Stomach (tissue), 19 donors: ENCODE results near the gene FOXC2. TPM values are rescaled to one million over a fixed set of nuclear protein-coding genes. Genes with fewer than 3 reads are reported as not detected.

Experiments
- DNase-seq, 2 donors: peaks; one replicate each; pipeline versions ENCODE4 v3.0.0 to v3.0.0-alpha.2; 2013 to 2019
- H3K27ac ChIP-seq, 5 donors: fragments of 200-600 bp in 4 of 5; sonication (generic) in 4 of 5; one replicate each; pipeline ENCODE4 v1.5.1; 2013 to 2019; ENCODE audit warnings: mild to moderate bottlenecking in 1 of 5, moderate library complexity in 1 of 5
- H3K27me3 ChIP-seq, 3 donors: fragments of 200-600 bp; sonication (generic); one replicate each; pipeline ENCODE4 v1.5.1; 2017 to 2019; ENCODE audit warnings: mixed run types in 1 of 3
- H3K36me3 ChIP-seq, 4 donors: fragments of 200-600 bp; sonication (generic); 1 replicate in 3 of 4; 2 replicates in 1 of 4; pipeline ENCODE4 v1.5.1; 2016 to 2019
- H3K4me1 ChIP-seq, 4 donors: fragments of 200-600 bp; sonication (generic); one replicate each; pipeline ENCODE4 v1.5.1; 2016 to 2019
- H3K4me3 ChIP-seq, 4 donors: fragments of 200-600 bp; sonication (generic) in 3 of 4; one replicate each; pipeline ENCODE4 v1.5.1; 2016 to 2019; ENCODE audit warnings: mild to moderate bottlenecking in 1 of 4
- H3K9me3 ChIP-seq, 4 donors: fragments of 200-600 bp; sonication (generic); one replicate each; pipeline ENCODE4 v1.5.1; 2016 to 2019
- CTCF ChIP-seq, 7 experiments: fragments of 450-650 bp in 4 of 7; fragments of 200-600 bp in 3 of 7; sonication (generic) in 3 of 7; IDR thresholded peaks; one replicate each; pipeline ENCODE4 v1.5.1; 2016 to 2019; ENCODE audit warnings: antibody characterized with exemption in 7 of 7, control low read depth in 2 of 7, mild to moderate bottlenecking in 1 of 7
- EP300 ChIP-seq: sonication (generic); formaldehyde crosslinking; IDR thresholded peaks from one replicate; pipeline ENCODE4 v1.6.1; 2017; ENCODE audit warnings: antibody characterized with exemption
- POLR2A ChIP-seq, 4 donors: fragments of 450-650 bp; IDR thresholded peaks; one replicate each; pipeline ENCODE4 v1.6.1; 2016; ENCODE audit warnings: antibody characterized with exemption in 4 of 4, control low read depth in 2 of 4, mild to moderate bottlenecking in 1 of 4, moderate library complexity in 1 of 4
- POLR2AphosphoS5 ChIP-seq, 3 donors: sonication (generic); formaldehyde crosslinking; IDR thresholded peaks; one replicate each; pipeline ENCODE4 v1.6.1; 2016; ENCODE audit warnings: antibody characterized with exemption in 3 of 3
- WGBS, 5 donors: extraction: QIAGEN DNeasy Blood & Tissue Kit in 3 of 5; methylation state at CpG; one replicate each; pipeline versions ENCODE4 v1.1.5 to v1.1.7; 2013 to 2018; 5-methylcytosine and 5-hydroxymethylcytosine counted together
- intact Hi-C: fragments of 100-400 bp; cut with DNase I; formaldehyde crosslinking; loops from one replicate; pipeline ENCODE4 v1.15.1; 2023; ENCODE audit warnings: low total_unique reads
- long read RNA-seq, 10 donors: transcript quantifications; one replicate each; lab custom pipeline, GENCODE V29; 2026
- polyA plus RNA-seq, 3 donors: library from polyadenylated mRNA; stranded (reverse); fragments of 200-250 nt; gene quantifications; one replicate each; pipeline ENCODE4 v1.2.3, GENCODE V29; 2013
- total RNA-seq, 5 donors: library from RNA; depleted of rRNA; stranded (reverse); fragments of >200 nt; gene quantifications; one replicate each; pipeline versions ENCODE4 v1.1.0 to v1.2.3, GENCODE V29; 2014 to 2016
- donor health status: healthy with polysubstance abuse.
- donor health status: Bipolar disorder and iron deficiency.
- donor health status: healthy.

Gene FOXC2
- under 1 TPM in 1 of 5 donors, not detected in 4; 0.18 TPM for total RNA-seq
- polyA plus RNA-seq: under 1 TPM in 2 of 3 donors, not detected in 1; 0.08 to 0.12 TPM
- long read RNA-seq, donor 1, partial matches to known transcripts: 0 of 1 reads
- long read RNA-seq, donor 1, other reads (novel, unspliced or antisense): 0 of 1 reads
- long read RNA-seq, donor 2: 0 reads
- long read RNA-seq, donor 3: 0 reads
- long read RNA-seq, donor 4: 0 reads
- long read RNA-seq, donor 5, partial matches to known transcripts: 0 of 5 reads
- long read RNA-seq, donor 5, other reads (novel, unspliced or antisense): 0 of 5 reads
- long read RNA-seq, donor 6, partial matches to known transcripts: 0 of 3 reads
- long read RNA-seq, donor 6, other reads (novel, unspliced or antisense): 0 of 3 reads
- long read RNA-seq, donor 7, partial matches to known transcripts: 0 of 2 reads
- long read RNA-seq, donor 7, other reads (novel, unspliced or antisense): 0 of 2 reads
- long read RNA-seq, donor 8, partial matches to known transcripts: 0 of 2 reads
- long read RNA-seq, donor 8, other reads (novel, unspliced or antisense): 0 of 2 reads
- long read RNA-seq, donor 9, partial matches to known transcripts: 0 of 3 reads
- long read RNA-seq, donor 9, other reads (novel, unspliced or antisense): 0 of 3 reads
- long read RNA-seq, donor 10: 0 reads

- Histone ChIP-seq H3K27me3 (peaks cover 43 to 88% (median 72%) of the 10 kb centered on the region in 3 donors), H3K27ac (peak within 1 kb of the TSS in 3 of 5 donors; percentile 20 to 51 (median 42)), H3K9me3 (no peaks in the 10 kb centered on the region), H3K36me3 (no peaks in the 10 kb centered on the region), H3K4me3 (peak within 1 kb of the TSS; percentile 28 to 45 (median 32)), H3K4me1 (peaks cover 12 to 42% (median 30%) of the 10 kb centered on the region in 4 donors)
- DNase-seq: peak; percentile 54 to 95
- TF ChIP-seq POLR2A (IDR thresholded peaks at IDR 0.05): no peak
- no peak for TF ChIP-seq CTCF (IDR thresholded peaks at IDR 0.05)
- no peak for TF ChIP-seq POLR2AphosphoS5 (IDR thresholded peaks at IDR 0.05)
- no peak for TF ChIP-seq EP300
- WGBS, 5 donors: 2 to 9% (median 3%) methylated on average over 28 to 30 of the region's 30 CpGs
- intact Hi-C loops: loop anchor here (5.0 kb wide), 1 partner anchor 491 kb away; no protein-coding TSS in a partner anchor
Observed at GRCh38 chr16:86566601-86566965, at the start of gene FOXC2. Gene FOXC2, plus strand, starts transcription at chr16:86566829. Its CDS starts 507 bp downstream, at chr16:86567336.

- peak overlapping the region; percentile 53 to 73 (median 66) for H3K4me3 ChIP-seq
- H3K27me3 ChIP-seq: peaks cover 0 to 98% (median 83%) of the 10 kb centered on the region in 3 donors
- peak overlapping the region; percentile 58 to 99 (median 91) for H3K27ac ChIP-seq
- H3K36me3 ChIP-seq: peaks cover 0 to 35% (median 3%) of the 10 kb centered on the region in 4 donors
- H3K9me3 ChIP-seq: no peaks in the 10 kb centered on the region
- H3K4me1 ChIP-seq: peaks cover 9 to 37% (median 28%) of the 10 kb centered on the region in 4 donors
- 21 to 39% (median 37%) methylated on average over 9 of the region's 9 CpGs for WGBS, 5 donors
- DNase-seq: peak in 1 of 2 donors; percentile 32
- no peak for TF ChIP-seq POLR2A (IDR thresholded peaks at IDR 0.05)
- no peak for TF ChIP-seq CTCF (IDR thresholded peaks at IDR 0.05)
- no peak for TF ChIP-seq POLR2AphosphoS5 (IDR thresholded peaks at IDR 0.05)
- no peak for TF ChIP-seq EP300
- intact Hi-C loops: no loop called here
Observed at GRCh38 chr16:86517033-86517432, 49.6 kb upstream of the FOXC2 start.

- H3K4me3 ChIP-seq: peak overlapping the region in 1 of 4 donors; percentile 53
- peak; percentile 46 to 91 for DNase-seq
- 18 to 22% (median 19%) methylated on average over 13 to 17 of the region's 17 CpGs for WGBS, 5 donors
- no peaks in the 10 kb centered on the region for H3K9me3 ChIP-seq
- peak overlapping the region; percentile 58 to 99 (median 91) for H3K27ac ChIP-seq
- peaks cover 0 to 28% (median 3%) of the 10 kb centered on the region in 4 donors for H3K36me3 ChIP-seq
- TF ChIP-seq POLR2AphosphoS5 (IDR thresholded peaks at IDR 0.05): peak; percentile 12 to 56 (median 28)
- no peak for TF ChIP-seq POLR2A (IDR thresholded peaks at IDR 0.05)
- TF ChIP-seq CTCF (IDR thresholded peaks at IDR 0.05): peak in 5 of 7 experiments; percentile 37 to 54 (median 43)
- TF ChIP-seq EP300: no peak
- H3K27me3 ChIP-seq: peaks cover 0 to 94% (median 76%) of the 10 kb centered on the region in 3 donors
- intact Hi-C loops: no loop called here
- peaks cover 9 to 37% (median 28%) of the 10 kb centered on the region in 4 donors for H3K4me1 ChIP-seq
Observed at GRCh38 chr16:86517652-86518258, 48.9 kb upstream of the FOXC2 start.
